Tibial artery (tissue), 4 donors: ENCODE results near the gene PRDM2.
A peak's percentile ranks its signal among the peaks of the same experiment; 100 is the strongest.

Experiments used
- DNase-seq, 2 donors: peaks; one replicate each; pipeline ENCODE4 v3.0.0-alpha.2; 2019
- H3K27ac ChIP-seq, 2 donors: fragments of 200-600 bp; sonication (generic) in 1 of 2; 1 replicate in 1 of 2; 2 replicates in 1 of 2; pipeline ENCODE4 v1.5.1; 2018 to 2019; ENCODE audit warnings: mild to moderate bottlenecking in 1 of 2
- H3K27me3 ChIP-seq, 2 donors: fragments of 200-600 bp; sonication (generic) in 1 of 2; one replicate each; pipeline versions ENCODE4 v1.5.1 to v1.6.0; 2016 to 2019
- H3K36me3 ChIP-seq, 3 donors: fragments of 200-600 bp; sonication (generic) in 2 of 3; one replicate each; pipeline ENCODE4 v1.5.1; 2016 to 2019; ENCODE audit warnings: mild to moderate bottlenecking in 2 of 3
- H3K4me1 ChIP-seq, 4 donors: fragments of 200-600 bp; sonication (generic) in 2 of 4; 1 replicate in 3 of 4; 2 replicates in 1 of 4; pipeline ENCODE4 v1.5.1; 2016 to 2019
- H3K4me3 ChIP-seq, 2 donors: fragments of 200-600 bp; sonication (generic) in 1 of 2; 1 replicate in 1 of 2; 2 replicates in 1 of 2; pipeline ENCODE4 v1.5.1; 2018 to 2019; ENCODE audit warnings: mild to moderate bottlenecking in 2 of 2
- H3K9me3 ChIP-seq, 3 donors: fragments of 200-600 bp; sonication (generic) in 1 of 3; one replicate each; pipeline ENCODE4 v1.5.1; 2016 to 2019
- intact Hi-C: fragments of 100-400 bp; cut with DNase I; formaldehyde crosslinking; loops from one replicate; pipeline ENCODE4 v1.15.0; 2023; ENCODE audit warnings: low total_unique reads
- TF ChIP-seq, protein P1 (sequence below), 2 experiments: fragments of 200-600 bp in 1 of 2; fragments of 450-650 bp in 1 of 2; IDR thresholded peaks; one replicate each; pipeline ENCODE4 v1.5.1; 2017 to 2019; ENCODE audit warnings: antibody characterized with exemption in 2 of 2, mild to moderate bottlenecking in 1 of 2, moderate library complexity in 1 of 2

Gene PRDM2

DNA sequence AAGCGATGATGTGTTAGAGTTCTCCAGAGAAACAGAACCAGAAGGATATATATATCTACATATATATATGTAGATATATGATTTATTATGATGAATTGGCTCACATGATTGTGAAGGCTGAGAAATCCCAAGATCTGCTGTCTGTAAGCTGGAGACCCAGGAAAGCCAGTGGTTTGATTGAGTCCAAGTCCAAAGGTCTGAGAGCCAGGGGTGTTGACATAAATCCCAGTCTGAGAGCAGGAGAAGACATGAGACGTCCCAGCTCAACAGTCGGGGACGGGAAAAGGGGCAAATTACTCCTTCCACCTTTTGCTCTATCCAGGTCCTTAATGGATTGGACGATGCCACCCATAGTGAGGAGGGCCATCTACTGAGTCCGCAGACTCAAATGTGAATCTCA lies 126.6 kb downstream of the PRDM2 start:
- TF ChIP-seq, protein P1, sequence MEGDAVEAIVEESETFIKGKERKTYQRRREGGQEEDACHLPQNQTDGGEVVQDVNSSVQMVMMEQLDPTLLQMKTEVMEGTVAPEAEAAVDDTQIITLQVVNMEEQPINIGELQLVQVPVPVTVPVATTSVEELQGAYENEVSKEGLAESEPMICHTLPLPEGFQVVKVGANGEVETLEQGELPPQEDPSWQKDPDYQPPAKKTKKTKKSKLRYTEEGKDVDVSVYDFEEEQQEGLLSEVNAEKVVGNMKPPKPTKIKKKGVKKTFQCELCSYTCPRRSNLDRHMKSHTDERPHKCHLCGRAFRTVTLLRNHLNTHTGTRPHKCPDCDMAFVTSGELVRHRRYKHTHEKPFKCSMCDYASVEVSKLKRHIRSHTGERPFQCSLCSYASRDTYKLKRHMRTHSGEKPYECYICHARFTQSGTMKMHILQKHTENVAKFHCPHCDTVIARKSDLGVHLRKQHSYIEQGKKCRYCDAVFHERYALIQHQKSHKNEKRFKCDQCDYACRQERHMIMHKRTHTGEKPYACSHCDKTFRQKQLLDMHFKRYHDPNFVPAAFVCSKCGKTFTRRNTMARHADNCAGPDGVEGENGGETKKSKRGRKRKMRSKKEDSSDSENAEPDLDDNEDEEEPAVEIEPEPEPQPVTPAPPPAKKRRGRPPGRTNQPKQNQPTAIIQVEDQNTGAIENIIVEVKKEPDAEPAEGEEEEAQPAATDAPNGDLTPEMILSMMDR (IDR thresholded peaks at IDR 0.05), result no peak
- peaks cover 17 to 37% (median 24%) of the 10 kb centered on the region in 3 donors for H3K36me3 ChIP-seq
- DNase-seq, result no peak
- no peaks in the 10 kb centered on the region for H3K9me3 ChIP-seq
- no peak overlapping the region for H3K27ac ChIP-seq
- H3K27me3 ChIP-seq, result peaks cover 0 to 13% of the 10 kb centered on the region in 2 donors
- intact Hi-C loops, result loop anchor here (10.0 kb wide), 1 partner anchor 138 kb away; no protein-coding TSS in a partner anchor
- H3K4me1 ChIP-seq, result no peaks in the 10 kb centered on the region
- no peak overlapping the region for H3K4me3 ChIP-seq

DNA sequence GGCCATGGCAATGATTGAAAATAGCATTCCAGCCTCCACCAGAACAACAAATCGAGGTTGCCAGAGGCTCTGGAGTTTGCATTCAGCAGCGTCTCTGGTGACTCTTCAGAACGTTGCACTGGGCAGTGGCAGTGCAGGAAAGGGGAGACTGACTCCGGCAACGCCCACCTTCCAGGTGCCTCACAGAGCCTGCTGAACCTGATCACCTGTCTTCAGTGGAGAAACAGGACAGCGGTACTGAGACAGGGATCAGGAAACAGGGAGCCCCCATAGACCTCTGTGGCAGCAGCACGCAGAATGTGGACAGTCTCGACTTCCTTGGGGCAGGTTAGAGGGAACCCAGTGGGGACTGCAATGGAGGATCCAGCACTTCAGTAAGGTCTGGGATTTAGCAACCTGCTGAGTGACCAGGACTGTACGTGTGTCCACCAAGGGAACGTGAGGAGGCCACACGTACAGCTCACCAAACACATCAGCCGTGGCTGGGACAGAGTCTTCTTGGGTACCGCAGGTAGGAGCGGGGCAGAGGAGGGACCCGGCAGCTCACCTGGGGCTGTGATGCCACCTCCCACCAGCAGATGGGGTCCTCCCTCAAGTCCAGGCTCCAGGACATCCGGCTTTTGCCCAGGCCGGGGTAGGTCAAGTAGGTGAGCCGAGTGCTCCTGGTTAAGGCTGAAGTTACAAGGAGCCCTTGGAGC lies 128.6 kb downstream of the PRDM2 start:
- Histone ChIP-seq H3K36me3 (peaks cover 4 to 18% (median 5%) of the 10 kb centered on the region in 3 donors), H3K9me3 (no peaks in the 10 kb centered on the region), H3K4me1 (no peaks in the 10 kb centered on the region), H3K4me3 (no peak overlapping the region), H3K27ac (no peak overlapping the region), H3K27me3 (peaks cover 0 to 13% of the 10 kb centered on the region in 2 donors)
- TF ChIP-seq, protein P1 (IDR thresholded peaks at IDR 0.05), result peak in 1 of 2 experiments; percentile 39
- intact Hi-C loops, result loop anchor here (10.0 kb wide), 1 partner anchor 136 kb away; no protein-coding TSS in a partner anchor
- peak in 1 of 2 donors; percentile 35 for DNase-seq

DNA sequence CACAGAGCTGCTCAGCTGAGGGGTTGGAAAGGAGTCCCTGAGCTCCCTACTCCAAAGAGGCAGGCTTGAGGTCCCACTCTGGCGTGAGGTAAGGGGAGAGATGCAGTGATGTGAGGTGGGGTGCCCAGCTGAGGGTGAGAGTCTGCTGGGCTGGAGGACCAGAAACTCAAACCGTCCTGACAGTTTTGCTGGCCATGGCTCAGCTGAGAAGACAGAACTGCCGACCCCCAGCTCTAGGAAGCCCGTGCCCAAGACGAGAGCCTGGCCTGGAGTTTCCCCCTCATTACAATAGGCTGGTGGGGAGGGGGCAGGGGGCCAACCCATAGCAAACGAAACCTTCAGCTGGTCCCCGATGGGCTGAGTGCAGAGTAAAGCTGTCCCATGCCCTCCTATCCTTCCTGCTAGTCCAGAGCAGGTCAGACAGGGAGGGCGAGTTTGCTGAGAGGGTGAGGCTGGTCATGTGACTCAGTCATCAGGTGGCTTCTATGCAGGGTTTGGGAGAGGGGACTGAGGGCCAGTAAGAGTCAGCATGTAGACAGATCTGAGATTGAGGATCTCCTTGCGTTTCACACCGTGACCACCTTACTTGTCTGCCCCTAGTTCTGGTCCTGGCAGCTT lies 129.3 kb downstream of the PRDM2 start:
- Histone ChIP-seq H3K4me1 (no peaks in the 10 kb centered on the region), H3K9me3 (no peaks in the 10 kb centered on the region), H3K27me3 (peaks cover 0 to 13% of the 10 kb centered on the region in 2 donors), H3K36me3 (peaks cover 0 to 11% (median 4%) of the 10 kb centered on the region in 3 donors), H3K4me3 (no peak overlapping the region), H3K27ac (no peak overlapping the region)
- DNase-seq, result peak in 1 of 2 donors; percentile 63
- TF ChIP-seq, protein P1 (IDR thresholded peaks at IDR 0.05), result no peak
- intact Hi-C loops, result loop anchor here (10.0 kb wide), 1 partner anchor 136 kb away; no protein-coding TSS in a partner anchor

DNA sequence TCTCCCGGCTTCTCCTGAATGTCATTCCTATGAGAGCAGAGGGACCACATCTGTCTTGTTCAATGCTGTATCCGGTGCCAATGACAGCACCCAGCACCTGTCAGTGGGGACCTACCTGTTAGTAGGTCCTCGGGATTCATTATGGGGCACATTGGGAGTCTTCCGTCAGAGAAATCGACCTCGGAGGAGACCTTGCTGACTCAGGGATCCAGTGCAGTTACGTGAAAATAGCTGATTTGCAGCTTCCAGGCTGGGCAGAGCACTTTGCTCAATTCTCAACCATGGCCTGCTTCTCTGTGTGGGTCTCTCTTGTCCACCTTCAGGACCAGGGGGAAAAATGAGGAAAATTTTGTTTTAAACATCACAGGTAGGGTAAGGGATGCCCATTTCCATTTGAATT lies 130.2 kb downstream of the PRDM2 start:
- no peak overlapping the region for H3K27ac ChIP-seq
- no peaks in the 10 kb centered on the region for H3K4me1 ChIP-seq
- no peak overlapping the region for H3K4me3 ChIP-seq
- no peak for DNase-seq
- H3K36me3 ChIP-seq, result peaks cover 0 to 2% (median 0%) of the 10 kb centered on the region in 3 donors
- TF ChIP-seq, protein P1 (IDR thresholded peaks at IDR 0.05), result no peak
- intact Hi-C loops, result no loop called here
- peaks cover 0 to 13% of the 10 kb centered on the region in 2 donors for H3K27me3 ChIP-seq
- H3K9me3 ChIP-seq, result no peaks in the 10 kb centered on the region

DNA sequence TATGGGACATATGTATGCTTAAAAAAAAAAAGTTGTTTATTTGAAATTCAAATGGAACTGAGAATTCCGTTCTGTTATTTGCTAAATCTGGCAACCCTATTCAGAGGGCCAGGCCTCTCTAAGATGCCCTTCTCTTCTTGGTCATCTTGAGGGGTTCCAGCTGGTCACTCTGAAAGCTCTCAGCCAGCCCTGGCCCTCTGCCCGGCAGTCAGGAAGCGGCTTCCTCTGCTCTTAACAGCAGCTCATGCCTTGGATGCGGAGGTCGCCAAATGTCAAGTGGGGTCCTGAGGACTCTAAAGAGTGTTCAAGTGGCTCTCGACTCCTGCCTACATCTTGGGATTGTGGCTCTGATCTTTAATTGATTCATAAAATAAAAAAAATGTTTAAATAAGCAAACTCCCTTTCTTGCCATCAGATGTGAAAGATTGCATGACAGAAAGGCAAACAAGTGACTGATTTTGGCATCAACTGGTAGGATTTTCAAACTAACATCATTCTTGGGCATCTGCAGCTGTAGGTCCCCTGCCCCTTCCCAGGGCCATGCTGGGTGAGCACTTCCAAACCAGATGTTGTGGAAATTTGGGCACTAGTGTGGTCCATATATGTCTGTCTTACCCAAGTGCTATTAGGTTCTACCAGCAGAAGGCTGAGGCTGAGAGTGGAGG lies 130.8 kb downstream of the PRDM2 start:
- Histone ChIP-seq H3K4me1 (no peaks in the 10 kb centered on the region), H3K27me3 (peaks cover 0 to 13% of the 10 kb centered on the region in 2 donors), H3K36me3 (no peaks in the 10 kb centered on the region), H3K9me3 (no peaks in the 10 kb centered on the region), H3K4me3 (no peak overlapping the region), H3K27ac (no peak overlapping the region)
- intact Hi-C loops, result no loop called here
- TF ChIP-seq, protein P1 (IDR thresholded peaks at IDR 0.05), result no peak
- no peak for DNase-seq
